NCI-H1436 treated with DMSO at 0.1 percent for 48 hours (cell line): ENCODE measurements around the gene THBD.

Source experiments
- DNase-seq: peaks from one replicate; lab custom pipeline; 2025; lab: John Stamatoyannopoulos, UW

THBD gene

DNA sequence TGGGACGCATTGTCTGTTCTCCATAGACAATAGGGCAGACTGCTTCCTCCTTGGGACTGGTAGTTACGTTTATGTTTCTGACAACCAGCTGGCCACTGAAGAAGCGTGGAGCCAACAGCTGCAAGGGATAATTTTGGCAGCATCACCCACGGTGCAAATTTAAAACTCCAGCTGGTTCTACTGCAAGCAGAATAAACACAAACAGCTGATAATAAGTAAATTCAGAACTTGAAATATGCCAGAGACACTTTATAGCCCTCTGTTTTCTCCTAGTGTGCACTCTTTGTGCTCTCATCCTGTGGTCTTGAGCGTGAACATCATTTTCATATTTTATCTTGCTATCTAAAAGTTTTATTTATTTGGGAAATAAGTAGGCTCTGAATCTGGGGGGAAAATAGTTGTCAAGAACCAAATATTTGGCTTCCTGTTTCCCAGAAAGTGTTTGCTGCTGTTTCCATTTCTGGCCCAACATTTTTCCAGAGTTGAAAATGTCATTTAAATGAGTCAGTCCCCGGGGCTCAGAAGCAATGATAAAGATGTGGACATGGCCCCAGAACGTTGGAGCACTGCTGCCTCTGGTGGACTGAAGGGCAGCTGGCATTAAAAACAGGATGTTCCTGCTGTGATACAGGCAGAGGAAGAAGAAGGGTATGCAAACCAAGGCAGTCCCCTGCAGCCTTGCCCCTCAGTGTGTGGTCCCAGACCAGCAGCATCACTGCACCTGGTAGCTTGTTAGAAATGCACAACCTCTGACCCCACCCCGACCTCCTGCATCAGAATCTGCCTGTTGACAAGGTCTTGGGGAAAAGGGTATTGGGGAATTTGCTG, 12.5 kb upstream of the THBD start:
- DNase-seq, result no peak

DNA sequence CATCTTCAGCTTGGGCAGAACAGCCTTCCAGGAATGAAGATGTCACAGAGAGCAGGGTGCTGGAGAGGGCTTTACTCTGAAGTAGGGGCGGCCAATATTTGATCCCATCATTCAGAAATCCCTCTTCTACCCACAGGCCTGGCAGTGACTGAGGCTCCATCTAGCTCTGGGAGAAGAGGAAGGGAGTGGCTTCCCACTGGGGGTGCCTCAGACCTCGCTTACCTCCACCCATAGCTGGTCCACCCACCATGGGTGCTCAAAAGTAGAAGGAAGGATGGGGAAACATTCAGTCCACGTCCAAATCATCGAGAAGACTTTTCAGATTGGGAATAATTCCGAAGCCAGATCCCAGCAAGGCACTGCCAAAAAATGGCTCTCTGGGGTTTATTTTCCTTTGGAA, 11.8 kb upstream of the THBD start:
- DNase-seq, result no peak

DNA sequence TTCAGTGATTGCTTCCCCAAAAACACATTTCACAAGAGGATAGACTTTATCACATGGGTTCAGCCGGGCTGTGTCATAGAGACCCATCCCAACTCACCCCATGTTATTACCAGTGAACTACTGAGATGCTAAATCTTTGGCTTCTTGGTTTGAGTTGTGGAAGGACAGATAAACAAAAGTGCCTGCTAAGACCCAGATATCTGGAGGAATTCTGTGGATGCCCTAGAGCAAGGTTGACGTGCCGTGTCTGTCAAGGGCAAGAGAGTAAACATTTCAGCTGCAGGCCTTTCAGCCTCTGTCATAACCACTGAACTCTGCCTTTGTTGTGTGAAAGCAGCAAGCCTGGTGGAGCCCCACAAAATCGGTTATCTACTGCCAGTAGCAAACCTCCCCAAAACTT, 11.2 kb upstream of the THBD start:
- DNase-seq, result no peak

DNA sequence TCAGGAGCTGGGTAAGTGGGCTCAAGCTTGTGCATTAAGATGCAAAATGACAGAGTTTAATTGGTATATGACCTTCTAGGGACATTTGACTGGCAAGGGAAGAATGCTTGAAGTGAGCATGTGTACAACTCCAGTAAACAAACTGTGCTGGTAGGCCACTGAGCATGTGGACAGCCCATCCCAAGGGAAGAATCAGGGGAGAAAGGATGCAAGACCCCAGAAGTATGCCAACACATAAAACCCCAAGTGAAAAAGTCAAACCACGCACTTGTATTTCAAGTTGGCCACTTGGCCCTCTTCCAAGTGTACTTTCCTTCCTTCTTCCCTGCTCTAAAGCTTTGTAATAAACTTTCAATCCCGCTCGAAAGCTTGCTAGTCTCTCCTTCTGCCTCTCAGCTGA, 10.4 kb upstream of the THBD start:
- DNase-seq, result no peak

GRCh38 chr20:23059001-23059400, 9.5 kb upstream of the THBD start:
- DNase-seq, result no peak

GRCh38 chr20:23058240-23058639, 8.8 kb upstream of the THBD start:
- no peak for DNase-seq

DNA sequence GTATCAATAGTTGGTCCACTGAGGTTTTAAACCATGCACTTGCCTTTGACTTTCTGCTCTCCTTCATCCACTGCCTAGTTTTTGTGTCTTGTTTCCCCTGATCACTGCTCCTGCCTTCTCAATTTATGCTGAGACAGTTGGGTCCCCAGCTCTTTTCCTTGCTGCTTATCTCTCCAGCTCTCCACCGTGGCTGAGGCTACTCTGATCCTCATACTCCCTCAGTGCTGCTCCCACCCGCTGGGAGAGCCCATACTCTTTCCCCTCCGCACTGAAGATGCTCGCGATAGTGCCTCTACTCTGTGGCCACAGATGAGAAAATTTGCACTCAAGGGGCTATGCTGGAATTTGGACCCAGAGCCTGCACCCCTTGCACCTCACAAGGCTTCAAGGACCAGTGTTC, 3.4 kb upstream of the THBD start:
- DNase-seq, result no peak

DNA sequence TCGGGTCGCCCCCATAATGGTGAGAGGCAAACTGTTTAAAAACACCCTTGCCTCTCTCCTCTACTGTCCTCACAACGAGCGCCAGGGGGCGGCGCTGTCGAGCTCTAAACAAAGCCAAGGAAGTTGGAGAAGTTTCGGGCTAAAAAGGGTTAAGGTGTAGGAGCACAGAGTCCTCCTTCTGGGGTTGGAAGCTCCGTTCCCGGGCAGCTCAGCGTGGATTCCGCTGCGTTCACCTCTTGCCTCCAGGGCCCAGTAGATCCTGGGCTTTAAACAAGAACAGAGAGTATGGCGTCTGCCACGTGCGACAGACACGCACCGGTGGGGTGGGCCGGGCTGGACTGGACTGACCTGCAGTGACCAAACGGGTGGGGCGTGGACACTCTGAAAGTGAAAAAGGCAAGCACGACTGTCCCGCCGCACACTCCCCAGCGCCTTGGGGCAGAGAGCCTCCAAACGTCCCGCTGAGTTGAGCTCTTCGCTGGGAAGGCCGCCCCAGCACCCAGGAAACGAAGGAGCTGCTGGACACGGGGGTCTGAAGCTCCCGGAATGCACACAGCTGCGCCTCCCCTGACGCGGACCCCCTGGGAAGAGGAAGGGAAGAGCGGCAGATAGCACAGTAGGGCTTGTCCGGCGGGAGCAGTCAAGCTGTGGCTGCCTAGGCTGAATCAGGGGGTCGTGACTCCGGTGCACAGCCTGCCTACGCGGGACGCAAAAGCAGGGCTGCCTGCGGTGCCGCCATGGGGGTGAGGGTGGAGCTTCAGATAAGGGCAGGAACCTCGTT, 1.6 kb upstream of the THBD start:
- DNase-seq, result no peak

- no peak for DNase-seq
Measured at GRCh38 chr20:23050076-23050838, 785 bp upstream of the THBD start.

DNA sequence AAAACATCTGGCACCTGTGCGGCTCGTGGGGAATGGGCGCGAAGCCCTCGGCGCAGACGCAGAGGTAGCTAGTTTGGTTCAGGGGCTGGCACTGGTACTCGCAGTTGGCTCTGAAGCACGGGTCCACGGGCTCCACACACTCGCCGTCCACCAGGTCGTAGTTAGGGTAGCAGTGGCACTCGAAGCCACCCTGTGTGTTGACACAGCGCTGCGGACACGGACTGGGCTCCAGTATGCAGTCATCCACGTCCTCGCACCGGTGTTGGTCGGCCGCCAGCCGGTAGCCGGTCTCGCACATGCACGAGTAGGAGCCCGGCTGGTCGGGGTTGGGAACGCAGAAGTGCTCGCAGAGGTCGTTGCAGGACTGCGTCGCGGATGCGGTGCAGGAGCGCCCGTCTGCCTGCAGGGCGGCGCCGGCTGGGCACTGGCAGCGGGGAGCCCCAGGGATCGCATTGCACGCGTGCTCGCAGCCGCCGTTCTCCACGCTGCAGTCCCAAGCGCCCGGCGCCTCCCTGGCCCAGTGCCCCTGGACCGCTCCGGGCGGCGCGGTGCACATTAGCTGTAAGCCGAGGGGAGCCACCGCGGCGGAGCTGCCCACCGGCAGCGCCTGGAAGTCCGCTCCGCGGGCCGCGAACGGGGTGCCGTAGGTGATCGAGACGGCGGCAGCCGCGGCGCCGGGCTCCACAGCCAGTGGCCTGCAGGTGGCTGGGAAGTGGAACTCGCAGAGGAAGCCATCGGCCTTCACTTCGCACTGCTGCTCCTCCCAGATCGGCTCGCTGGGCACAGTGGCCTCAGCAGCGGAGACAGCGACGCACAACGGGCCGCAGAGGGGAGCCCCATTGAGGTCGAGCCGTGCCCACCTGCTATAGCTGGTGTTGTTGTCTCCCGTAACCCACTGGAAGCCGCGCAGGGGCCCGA, 930 bp downstream of the THBD start:
- DNase-seq, result no peak

DNA sequence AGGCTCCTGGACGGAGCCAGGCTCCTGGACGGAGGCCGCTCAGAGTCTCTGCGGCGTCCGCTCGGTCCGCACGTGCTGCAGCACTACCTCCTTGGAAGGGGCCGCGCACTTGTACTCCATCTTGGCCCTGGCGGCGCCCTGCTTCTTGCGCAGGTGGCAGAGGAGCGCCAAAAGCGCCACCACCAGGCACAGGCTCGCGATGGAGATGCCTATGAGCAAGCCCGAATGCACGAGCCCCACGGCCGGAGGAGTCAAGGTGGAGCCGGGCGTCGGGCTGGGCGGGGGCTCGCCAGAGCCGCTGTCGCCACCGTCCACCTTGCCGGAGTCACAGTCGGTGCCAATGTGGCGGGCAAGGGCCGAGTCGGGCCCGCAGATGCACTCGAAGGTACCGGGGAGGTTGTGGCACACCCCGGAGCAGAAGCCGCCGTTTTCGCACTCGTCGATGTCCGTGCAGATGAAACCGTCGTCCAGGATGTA, 1.7 kb downstream of the THBD start:
- DNase-seq, result no peak

- no peak for DNase-seq
Measured at GRCh38 chr20:23047001-23047737, 2.3 kb downstream of the THBD start.

DNA sequence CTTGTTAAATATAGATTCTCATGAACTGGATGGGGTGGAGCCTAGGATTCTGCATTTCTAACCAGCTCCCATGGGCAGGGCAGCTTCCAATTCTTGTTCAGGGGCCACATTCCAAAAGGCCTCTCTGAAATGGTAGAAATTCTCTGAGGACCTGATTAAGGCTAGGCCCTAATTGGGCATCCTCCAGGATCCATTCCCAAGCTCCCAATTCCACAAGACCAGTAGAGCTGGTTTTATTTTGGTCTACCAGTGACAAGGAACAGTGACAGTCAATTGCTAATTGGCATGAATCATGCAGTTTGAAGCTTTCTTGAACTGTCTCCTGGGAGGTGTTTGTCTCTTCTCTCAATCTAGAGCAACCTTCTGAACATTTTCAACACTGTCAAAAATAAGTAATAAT, 3.0 kb downstream of the THBD start:
- DNase-seq, result no peak

DNA sequence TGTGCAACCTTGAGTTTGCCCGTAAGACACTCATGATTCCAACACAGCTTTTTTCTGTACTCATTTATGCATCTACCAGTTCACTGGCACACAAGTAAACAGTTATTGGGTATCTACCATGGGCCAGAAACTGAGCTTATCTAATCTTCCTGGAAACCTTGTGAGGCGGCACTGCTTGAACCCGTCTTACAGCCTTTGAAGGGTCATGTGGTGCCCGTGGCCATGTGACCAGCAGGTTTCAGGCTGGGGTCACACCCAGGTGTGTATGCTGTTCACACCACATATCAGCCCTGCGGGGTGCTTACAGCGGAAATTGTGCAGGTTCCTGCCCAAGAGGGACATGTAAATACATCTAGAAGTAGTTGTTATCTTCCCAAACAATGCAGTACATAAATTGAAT, 6.1 kb downstream of the THBD start:
- no peak for DNase-seq

- no peak for DNase-seq
Measured at GRCh38 chr20:23042270-23042669, 7.2 kb downstream of the THBD start.

DNA sequence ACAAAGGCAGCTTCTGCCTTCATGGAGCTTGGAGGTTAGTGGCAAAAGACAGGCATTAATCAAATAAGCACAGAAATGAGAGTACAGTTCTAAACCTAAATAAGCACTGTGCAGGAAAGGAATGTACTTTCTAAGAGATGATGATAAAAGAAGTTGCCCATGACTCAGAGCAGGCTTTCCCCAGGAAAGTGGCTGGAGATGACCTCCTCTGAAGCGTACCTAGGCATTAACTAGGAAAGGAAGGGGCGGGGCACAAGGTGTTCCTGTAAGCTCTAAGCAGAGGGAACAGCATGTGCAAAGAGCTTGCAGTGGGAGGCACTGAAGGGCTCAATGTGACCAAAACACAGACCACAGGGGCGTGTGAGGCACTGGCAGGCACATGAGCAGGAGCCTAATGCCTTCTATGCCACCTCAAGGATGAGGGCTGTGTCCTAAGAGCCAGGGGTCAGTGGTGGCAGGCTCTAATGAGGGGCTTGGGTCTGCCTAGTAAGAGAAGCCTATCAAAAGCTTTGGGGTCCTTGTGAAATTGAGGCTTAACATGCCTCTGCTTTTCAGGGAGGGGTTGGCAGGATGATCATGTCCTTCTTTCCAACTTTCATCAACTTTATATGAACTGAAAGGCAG, 9.5 kb downstream of the THBD start:
- DNase-seq, result no peak

DNA sequence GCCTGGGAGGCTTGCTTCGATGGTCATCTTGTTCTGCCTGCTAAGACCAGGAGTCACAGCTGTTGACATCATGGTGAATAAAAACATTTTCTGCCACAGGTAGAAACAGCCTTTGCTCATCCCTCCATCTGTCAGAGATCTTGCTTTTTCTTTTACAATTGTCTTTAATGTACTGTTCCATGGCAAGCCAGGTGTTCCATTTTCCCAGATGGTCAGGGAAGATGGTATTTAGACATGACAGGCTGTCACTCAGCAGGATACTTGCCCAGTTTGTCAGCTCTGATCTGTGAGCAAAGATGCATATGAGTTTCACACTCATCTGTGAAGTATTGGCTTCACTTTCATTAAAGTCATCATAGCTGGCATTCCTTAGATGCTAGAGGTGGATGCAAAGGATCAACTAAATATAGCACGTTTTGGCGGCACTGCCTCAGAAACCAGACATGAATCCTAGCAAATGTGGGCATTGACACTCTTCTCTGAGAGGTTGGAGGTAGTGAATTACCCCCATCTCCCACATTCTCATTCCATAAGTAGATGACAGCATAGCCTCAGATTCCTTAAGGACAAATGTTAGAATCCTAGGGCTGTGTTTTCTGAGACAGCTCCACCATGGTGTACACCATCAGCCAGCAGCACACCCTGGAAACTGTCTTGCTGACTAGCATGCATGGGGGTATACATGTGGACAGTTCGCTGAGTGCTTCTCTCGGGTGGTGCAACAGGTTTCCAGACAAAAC, 10.2 kb downstream of the THBD start:
- DNase-seq, result no peak

- DNase-seq, result no peak
Measured at GRCh38 chr20:23037017-23037481, 12.4 kb downstream of the THBD start.

GRCh38 chr20:23036371-23036770, 13.1 kb downstream of the THBD start:
- no peak for DNase-seq

- no peak for DNase-seq
Measured at GRCh38 chr20:23035731-23036130, 13.7 kb downstream of the THBD start.
